ENCODE results near the gene EPHA7.

Gene EPHA7

GRCh38 chr6:93393554-93394074, 25.7 kb downstream of the EPHA7 start:
- no peak for DNase-seq (ENCODE audit: low read depth)

GRCh38 chr6:93392797-93393196, 26.6 kb downstream of the EPHA7 start:
- no peak for DNase-seq (ENCODE audit: low read depth)

GRCh38 chr6:93391965-93392364, 27.4 kb downstream of the EPHA7 start:
- no peak for DNase-seq (ENCODE audit: low read depth)

- no peak for DNase-seq (ENCODE audit: low read depth)
Observed at GRCh38 chr6:93389192-93389591, 30.2 kb downstream of the EPHA7 start.

GRCh38 chr6:93388070-93388469, 31.3 kb downstream of the EPHA7 start:
- no peak for DNase-seq (ENCODE audit: low read depth)

- no peak for DNase-seq (ENCODE audit: low read depth)
Observed at GRCh38 chr6:93376026-93376540, 43.3 kb downstream of the EPHA7 start.

- no peak for DNase-seq (ENCODE audit: low read depth)
Observed at GRCh38 chr6:93373445-93373844, 45.9 kb downstream of the EPHA7 start.

- no peak for DNase-seq (ENCODE audit: low read depth)
Observed at GRCh38 chr6:93371756-93372155, 47.6 kb downstream of the EPHA7 start.

GRCh38 chr6:93369586-93370134, 49.7 kb downstream of the EPHA7 start:
- no peak for DNase-seq (ENCODE audit: low read depth)

- no peak for DNase-seq (ENCODE audit: low read depth)
Observed at GRCh38 chr6:93366506-93366905, 52.9 kb downstream of the EPHA7 start.

- DNase-seq (ENCODE audit: low read depth) = no peak
Observed at GRCh38 chr6:93365445-93365844, 53.9 kb downstream of the EPHA7 start.

- no peak for DNase-seq (ENCODE audit: low read depth)
Observed at GRCh38 chr6:93358435-93358834, 60.9 kb downstream of the EPHA7 start.

- no peak for DNase-seq (ENCODE audit: low read depth)
Observed at GRCh38 chr6:93352604-93353003, 66.8 kb downstream of the EPHA7 start.

- DNase-seq (ENCODE audit: low read depth) = no peak
Observed at GRCh38 chr6:93351222-93351621, 68.1 kb downstream of the EPHA7 start.

- no peak for DNase-seq (ENCODE audit: low read depth)
Observed at GRCh38 chr6:93350774-93351173, 68.6 kb downstream of the EPHA7 start.

- DNase-seq (ENCODE audit: low read depth) = no peak
Observed at GRCh38 chr6:93344333-93344835, 75.0 kb downstream of the EPHA7 start.

- DNase-seq (ENCODE audit: low read depth) = no peak
Observed at GRCh38 chr6:93343476-93343875, 75.9 kb downstream of the EPHA7 start.

- no peak for DNase-seq (ENCODE audit: low read depth)
Observed at GRCh38 chr6:93341900-93342613, 77.3 kb downstream of the EPHA7 start.

GRCh38 chr6:93337772-93338394, 81.5 kb downstream of the EPHA7 start:
- no peak for DNase-seq (ENCODE audit: low read depth)

GRCh38 chr6:93337014-93337413, 82.3 kb downstream of the EPHA7 start:
- no peak for DNase-seq (ENCODE audit: low read depth)

- DNase-seq (ENCODE audit: low read depth) = no peak
Observed at GRCh38 chr6:93329301-93330000, 89.9 kb downstream of the EPHA7 start.

GRCh38 chr6:93327857-93328256, 91.5 kb downstream of the EPHA7 start:
- DNase-seq (ENCODE audit: low read depth) = no peak

Measured in stimulated activated CD8-positive, alpha-beta memory T cell treated with anti-CD3 and anti-CD28 coated beads, Interleukin-15, amount 100 ng/mL, for 1 hour (primary cell).